ENCODE results near the gene CHERP. TPM values are rescaled to one million over a fixed set of nuclear protein-coding genes. Genes with fewer than 3 reads are reported as not detected.

CHERP gene
- total and polyA plus RNA-seq, 2 donors, result 2.5 to 25.4 TPM

DNA sequence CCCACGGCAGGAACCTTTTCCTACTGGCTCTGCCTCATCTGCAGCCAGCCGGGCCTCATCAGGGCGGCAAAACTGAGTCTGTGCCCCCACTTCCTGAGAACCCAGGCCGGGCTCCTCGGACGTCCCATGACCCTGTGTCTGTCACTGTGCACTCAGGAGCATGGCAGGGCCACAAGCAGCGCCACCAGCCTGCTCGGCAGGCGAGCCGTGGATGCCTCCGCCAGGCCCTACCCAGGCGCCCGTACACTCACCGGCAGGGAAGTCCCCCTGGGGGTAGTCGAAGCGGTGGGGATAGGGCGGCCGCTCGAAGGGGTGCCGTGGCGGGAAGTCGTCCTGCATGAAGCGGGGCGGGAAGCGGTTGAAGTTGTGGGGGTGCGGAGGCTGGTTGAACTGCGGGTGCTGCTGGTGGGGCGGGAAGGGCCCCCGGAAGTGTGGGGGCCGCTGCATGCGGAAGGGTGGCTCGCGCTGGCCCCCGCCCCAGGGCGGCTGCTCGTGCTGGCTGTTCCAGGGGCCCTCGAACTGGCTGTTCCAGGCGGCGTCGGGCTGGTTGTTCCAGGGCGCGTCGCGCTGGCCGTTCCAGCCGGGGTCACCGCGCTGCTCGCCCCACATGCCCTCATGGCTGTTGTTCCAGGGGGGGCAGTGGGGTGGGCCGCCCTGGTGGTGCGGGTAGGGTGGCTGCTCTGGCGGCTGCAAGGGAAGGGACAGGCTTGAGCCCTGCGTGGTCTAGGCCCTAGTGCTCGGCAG lies 17.1 kb downstream of the CHERP start:
- no peaks in the 10 kb centered on the region for H3K4me1 ChIP-seq (ENCODE audit: control insufficient read depth in 2 of 2, insufficient read depth in 2 of 2, low read length in 2 of 2)
- H3K4me3 ChIP-seq (ENCODE audit: low read length in 2 of 2), result no peak overlapping the region
- no peak for DNase-seq (ENCODE audit: low read depth in 6 of 9, low spot score in 9 of 9)
- H3K27me3 ChIP-seq (ENCODE audit: control insufficient read depth in 2 of 2, insufficient read depth in 1 of 2, low read length in 1 of 2), result no peaks in the 10 kb centered on the region
- no peak overlapping the region for H3K27ac ChIP-seq (ENCODE audit: low read depth in 1 of 2, low read length in 1 of 2)
- H3K36me3 ChIP-seq (ENCODE audit: control insufficient read depth in 2 of 2, insufficient read depth in 2 of 2, low read length in 1 of 2), result peaks cover 83 to 98% of the 10 kb centered on the region in 2 donors
- 98% methylated on average over 54 of the region's 54 CpGs for WGBS
- H3K9me3 ChIP-seq (ENCODE audit: control insufficient read depth in 2 of 2, insufficient read depth in 1 of 2, low read length in 1 of 2), result peaks cover 0 to 1% of the 10 kb centered on the region in 2 donors

DNA sequence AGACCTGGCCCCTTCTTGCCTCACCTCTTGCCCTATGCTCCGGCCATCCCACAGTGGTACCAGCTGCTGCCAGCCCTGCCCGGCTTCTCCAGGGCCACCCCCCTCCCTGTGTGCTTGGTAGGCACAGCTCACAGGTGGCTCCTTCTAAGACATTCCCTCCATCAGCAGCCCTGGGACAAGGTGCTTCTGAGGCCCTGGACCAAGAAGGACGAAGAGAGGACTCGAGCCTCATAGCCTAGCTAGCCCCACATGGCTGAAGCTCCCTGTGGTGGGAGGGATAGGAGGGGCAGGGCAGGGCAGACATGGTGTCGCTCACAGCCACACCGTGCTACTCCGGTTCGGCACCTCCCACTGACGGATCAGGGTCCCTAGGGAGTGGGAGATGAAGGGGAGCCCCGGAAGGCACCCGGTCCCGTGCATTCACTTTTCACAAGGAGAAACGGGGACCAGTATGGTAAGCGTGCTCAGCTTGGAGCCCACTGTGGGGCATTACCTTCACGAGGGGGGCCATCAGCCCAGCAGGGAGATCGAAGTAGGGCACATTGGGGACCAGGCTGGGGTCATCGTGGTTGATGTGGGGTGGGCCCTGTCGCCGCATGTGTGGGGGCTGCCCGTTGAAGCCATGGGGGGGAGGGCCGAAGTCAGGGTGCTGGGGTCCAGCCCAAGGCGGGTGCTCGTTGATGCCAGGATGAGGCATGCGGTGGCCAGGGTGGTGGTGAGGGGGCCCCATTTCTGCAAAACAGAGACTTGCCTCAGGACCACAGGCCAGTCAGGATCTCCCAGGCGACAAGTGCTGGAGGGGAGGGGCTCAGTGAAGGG lies 19.5 kb downstream of the CHERP start:
- no peak overlapping the region for H3K4me3 ChIP-seq (ENCODE audit: low read length in 2 of 2)
- H3K9me3 ChIP-seq (ENCODE audit: control insufficient read depth in 2 of 2, insufficient read depth in 1 of 2, low read length in 1 of 2), result no peaks in the 10 kb centered on the region
- H3K27ac ChIP-seq (ENCODE audit: low read depth in 1 of 2, low read length in 1 of 2), result no peak overlapping the region
- peaks cover 87 to 99% of the 10 kb centered on the region in 2 donors for H3K36me3 ChIP-seq (ENCODE audit: control insufficient read depth in 2 of 2, insufficient read depth in 2 of 2, low read length in 1 of 2)
- H3K27me3 ChIP-seq (ENCODE audit: control insufficient read depth in 2 of 2, insufficient read depth in 1 of 2, low read length in 1 of 2), result no peaks in the 10 kb centered on the region
- H3K4me1 ChIP-seq (ENCODE audit: control insufficient read depth in 2 of 2, insufficient read depth in 2 of 2, low read length in 2 of 2), result no peaks in the 10 kb centered on the region
- no peak for DNase-seq (ENCODE audit: low read depth in 6 of 9, low spot score in 9 of 9)
- 98% methylated on average over 25 of the region's 25 CpGs for WGBS

DNA sequence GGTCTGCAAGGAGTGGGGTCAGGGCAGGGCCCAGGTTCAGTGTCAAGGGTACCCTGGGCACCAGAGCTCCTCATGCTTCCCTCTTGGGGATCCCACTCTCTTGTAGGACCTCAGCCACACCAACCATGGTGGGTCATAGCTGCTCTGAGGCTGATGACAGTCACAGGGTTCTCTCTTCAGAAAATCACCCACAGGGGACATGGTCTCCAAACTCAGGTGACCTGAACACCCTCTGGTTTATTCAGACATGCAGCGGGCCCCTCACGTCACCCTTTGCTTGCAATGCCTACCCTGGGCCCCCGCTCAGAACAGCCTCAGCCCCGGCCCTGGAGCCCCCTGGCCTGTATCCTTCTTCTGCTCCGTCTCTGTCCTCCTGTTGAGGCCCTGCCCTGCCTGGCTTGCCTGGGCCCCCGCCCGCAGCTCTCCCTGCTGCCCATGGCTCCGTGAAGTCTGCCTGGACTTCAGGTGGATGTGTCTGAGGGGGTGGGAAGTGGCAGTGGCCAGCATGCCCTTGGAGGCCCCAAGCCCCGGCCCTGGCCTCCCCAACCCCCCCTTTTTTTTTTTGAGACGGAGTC lies 20.4 kb downstream of the CHERP start:
- no peaks in the 10 kb centered on the region for H3K27me3 ChIP-seq (ENCODE audit: control insufficient read depth in 2 of 2, insufficient read depth in 1 of 2, low read length in 1 of 2)
- no peak for DNase-seq (ENCODE audit: low read depth in 6 of 9, low spot score in 9 of 9)
- 97% methylated on average over 10 of the region's 10 CpGs for WGBS

DNA sequence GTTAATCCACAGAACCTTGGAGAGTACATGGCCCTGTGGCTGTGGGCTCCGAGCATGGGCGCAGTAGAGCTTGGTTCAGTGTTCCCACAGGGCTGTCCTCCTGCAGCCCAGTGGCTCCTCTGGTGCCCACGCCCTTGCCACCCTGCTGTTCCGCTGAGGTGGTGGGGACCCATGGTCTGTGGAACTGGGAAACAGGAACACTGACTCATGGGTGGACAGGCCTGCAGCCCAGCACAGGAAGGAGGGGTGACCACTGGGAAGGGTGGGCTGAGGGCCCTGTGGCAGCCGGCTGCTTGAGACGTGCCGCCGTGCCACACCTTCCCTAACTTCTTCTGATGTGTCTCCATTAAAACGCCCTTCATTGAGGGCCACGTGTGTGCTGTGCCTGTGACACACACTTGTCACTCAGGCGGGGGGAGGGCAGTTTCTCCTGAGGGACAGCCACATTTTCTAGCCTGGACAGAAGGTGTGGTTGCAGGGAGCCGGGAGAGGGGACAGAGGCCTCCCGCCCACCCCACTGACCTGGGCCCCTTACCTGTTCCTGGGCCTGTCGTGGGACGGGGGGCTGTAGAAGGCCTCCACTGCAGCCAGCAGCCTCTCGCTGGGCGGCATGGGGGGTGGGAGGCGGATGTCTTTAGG lies 21.1 kb downstream of the CHERP start:
- 98% methylated on average over 18 of the region's 18 CpGs for WGBS
- Histone ChIP-seq H3K27ac (ENCODE audit: low read depth in 1 of 2, low read length in 1 of 2) (no peak overlapping the region), H3K36me3 (ENCODE audit: control insufficient read depth in 2 of 2, insufficient read depth in 2 of 2, low read length in 1 of 2) (peaks cover 83 to 90% of the 10 kb centered on the region in 2 donors), H3K9me3 (ENCODE audit: control insufficient read depth in 2 of 2, insufficient read depth in 1 of 2, low read length in 1 of 2) (no peaks in the 10 kb centered on the region), H3K4me1 (ENCODE audit: control insufficient read depth in 2 of 2, insufficient read depth in 2 of 2, low read length in 2 of 2) (peaks cover 0 to 3% of the 10 kb centered on the region in 2 donors), H3K27me3 (ENCODE audit: control insufficient read depth in 2 of 2, insufficient read depth in 1 of 2, low read length in 1 of 2) (no peaks in the 10 kb centered on the region), H3K4me3 (ENCODE audit: low read length in 2 of 2) (no peak overlapping the region)
- DNase-seq (ENCODE audit: low read depth in 6 of 9, low spot score in 9 of 9), result no peak

More for the DNA sequence above, 20.4 kb downstream of the CHERP start:
- no peak overlapping the region for H3K4me3 ChIP-seq (ENCODE audit: low read length in 2 of 2)
- H3K9me3 ChIP-seq (ENCODE audit: control insufficient read depth in 2 of 2, insufficient read depth in 1 of 2, low read length in 1 of 2), result no peaks in the 10 kb centered on the region
- peaks cover 0 to 3% of the 10 kb centered on the region in 2 donors for H3K4me1 ChIP-seq (ENCODE audit: control insufficient read depth in 2 of 2, insufficient read depth in 2 of 2, low read length in 2 of 2)
- peaks cover 87 to 97% of the 10 kb centered on the region in 2 donors for H3K36me3 ChIP-seq (ENCODE audit: control insufficient read depth in 2 of 2, insufficient read depth in 2 of 2, low read length in 1 of 2)
- H3K27ac ChIP-seq (ENCODE audit: low read depth in 1 of 2, low read length in 1 of 2), result no peak overlapping the region

DNA sequence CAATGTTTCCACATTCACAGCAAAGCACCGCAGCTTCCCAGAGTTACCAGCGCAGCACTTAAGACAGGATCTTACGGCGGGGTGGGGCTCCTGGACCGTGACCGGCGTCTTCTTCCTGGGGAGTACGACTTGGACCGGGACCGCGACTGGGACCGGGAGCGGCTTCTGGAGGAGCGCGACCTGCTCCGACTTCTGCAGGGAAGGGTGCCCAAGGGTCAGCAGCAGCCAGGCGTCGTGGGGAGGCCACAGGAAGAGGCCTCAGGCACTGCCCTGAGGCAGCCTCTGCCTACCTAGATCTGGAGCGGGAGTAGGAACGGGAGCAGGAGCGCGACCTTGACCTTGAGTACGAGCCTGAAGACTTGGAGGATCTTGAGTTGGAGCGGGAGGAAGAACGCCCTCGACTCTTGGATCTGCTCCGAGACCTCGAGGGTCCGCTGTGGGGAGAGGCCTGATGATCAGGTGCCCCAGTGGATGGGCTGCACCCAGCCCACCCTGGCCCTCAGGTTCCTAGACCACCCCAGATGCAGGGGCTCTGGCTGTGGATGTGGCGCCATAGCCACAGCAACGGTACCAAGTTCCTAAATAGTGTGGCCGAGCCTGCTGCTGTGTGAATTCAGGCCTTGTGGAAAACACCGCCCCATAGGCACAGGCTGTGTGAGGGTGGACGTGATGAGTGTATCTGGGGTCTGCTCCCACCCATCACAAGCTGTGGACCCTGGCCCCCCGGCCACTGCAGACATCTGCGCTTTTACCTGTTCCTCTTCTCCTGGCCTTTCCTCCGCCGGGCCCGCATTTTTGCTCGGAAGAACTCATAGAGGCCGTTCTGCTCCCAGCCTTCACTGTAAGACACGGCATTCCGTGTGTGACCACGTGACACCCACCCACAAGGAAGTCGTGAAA lies 21.9 kb downstream of the CHERP start:
- Histone ChIP-seq H3K36me3 (ENCODE audit: control insufficient read depth in 2 of 2, insufficient read depth in 2 of 2, low read length in 1 of 2) (peaks cover 75 to 82% of the 10 kb centered on the region in 2 donors), H3K27me3 (ENCODE audit: control insufficient read depth in 2 of 2, insufficient read depth in 1 of 2, low read length in 1 of 2) (no peaks in the 10 kb centered on the region), H3K4me3 (ENCODE audit: low read length in 2 of 2) (no peak overlapping the region), H3K4me1 (ENCODE audit: control insufficient read depth in 2 of 2, insufficient read depth in 2 of 2, low read length in 2 of 2) (peaks cover 0 to 3% of the 10 kb centered on the region in 2 donors), H3K9me3 (ENCODE audit: control insufficient read depth in 2 of 2, insufficient read depth in 1 of 2, low read length in 1 of 2) (no peaks in the 10 kb centered on the region), H3K27ac (ENCODE audit: low read depth in 1 of 2, low read length in 1 of 2) (no peak overlapping the region)
- DNase-seq (ENCODE audit: low read depth in 6 of 9, low spot score in 9 of 9), result no peak
- WGBS, result 98% methylated on average over 45 of the region's 45 CpGs

DNA sequence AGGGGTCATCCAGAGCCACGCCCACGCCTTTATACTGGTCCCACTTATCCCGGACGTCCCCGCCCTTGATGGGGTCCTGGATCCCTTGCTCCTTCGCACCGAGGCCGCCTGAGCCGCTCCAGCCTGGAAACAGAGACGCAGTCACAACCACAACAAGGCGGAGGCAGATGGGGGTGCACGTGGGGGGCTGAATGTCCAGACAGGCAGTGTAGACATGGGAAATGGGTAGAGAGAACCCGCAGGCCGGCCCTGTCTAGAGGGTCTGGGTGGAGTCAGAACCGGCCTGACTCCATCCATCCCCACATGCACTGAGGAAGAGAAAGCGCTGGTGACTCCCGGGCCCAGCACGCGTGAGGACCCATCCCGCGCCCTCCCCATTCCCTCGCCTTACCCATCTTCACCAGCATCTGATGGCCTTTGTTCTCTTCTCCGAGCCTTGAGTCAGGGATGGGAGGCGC lies 23.0 kb downstream of the CHERP start:
- 98% methylated on average over 24 of the region's 24 CpGs for WGBS
- no peak overlapping the region for H3K27ac ChIP-seq (ENCODE audit: low read depth in 1 of 2, low read length in 1 of 2)

DNA sequence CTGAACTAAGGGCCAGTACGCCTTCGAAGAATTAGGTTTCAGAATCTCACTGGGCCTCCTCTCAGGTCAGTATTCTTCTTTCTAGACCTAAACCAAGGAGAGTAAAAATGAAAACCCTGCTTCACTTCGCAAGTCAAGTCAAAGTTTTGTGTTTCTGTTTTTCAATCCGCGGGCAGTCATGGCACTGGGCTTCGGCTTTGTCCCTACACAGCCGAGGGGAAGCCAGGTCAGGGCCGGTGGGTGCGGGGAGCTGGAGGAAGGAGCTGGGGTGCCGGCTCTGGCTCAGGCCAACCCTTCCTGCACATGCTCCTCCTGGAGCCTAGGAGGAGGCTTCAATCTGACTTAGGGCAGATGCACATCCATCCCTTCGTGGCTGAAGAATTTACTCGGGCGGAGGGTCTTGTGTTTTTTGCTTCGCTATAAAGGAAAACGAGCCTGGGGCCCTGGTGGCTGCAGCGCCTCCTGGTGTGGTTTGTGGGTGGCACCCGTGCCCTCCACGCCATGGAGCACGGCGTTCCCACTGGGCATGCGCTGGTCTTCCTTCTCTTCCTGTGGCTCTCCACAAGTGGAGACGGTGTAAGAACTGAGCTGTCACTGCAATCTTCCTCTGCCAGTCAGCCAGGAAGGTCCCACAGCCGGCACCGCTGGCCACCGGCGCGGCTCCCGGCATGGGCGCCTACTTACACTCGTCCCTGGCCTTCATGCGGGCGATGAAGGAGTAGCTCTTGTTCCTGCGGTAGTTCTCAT lies 23.6 kb downstream of the CHERP start:
- WGBS, result 96% methylated on average over 33 of the region's 33 CpGs
- Histone ChIP-seq H3K4me3 (ENCODE audit: low read length in 2 of 2) (no peak overlapping the region), H3K36me3 (ENCODE audit: control insufficient read depth in 2 of 2, insufficient read depth in 2 of 2, low read length in 1 of 2) (peaks cover 71 to 72% of the 10 kb centered on the region in 2 donors), H3K27ac (ENCODE audit: low read depth in 1 of 2, low read length in 1 of 2) (no peak overlapping the region), H3K9me3 (ENCODE audit: control insufficient read depth in 2 of 2, insufficient read depth in 1 of 2, low read length in 1 of 2) (no peaks in the 10 kb centered on the region), H3K27me3 (ENCODE audit: control insufficient read depth in 2 of 2, insufficient read depth in 1 of 2, low read length in 1 of 2) (no peaks in the 10 kb centered on the region), H3K4me1 (ENCODE audit: control insufficient read depth in 2 of 2, insufficient read depth in 2 of 2, low read length in 2 of 2) (peaks cover 0 to 3% of the 10 kb centered on the region in 2 donors)
- no peak for DNase-seq (ENCODE audit: low read depth in 6 of 9, low spot score in 9 of 9)

More for the DNA sequence above, 23.0 kb downstream of the CHERP start:
- Histone ChIP-seq H3K36me3 (ENCODE audit: control insufficient read depth in 2 of 2, insufficient read depth in 2 of 2, low read length in 1 of 2) (peaks cover 73 to 77% of the 10 kb centered on the region in 2 donors), H3K4me1 (ENCODE audit: control insufficient read depth in 2 of 2, insufficient read depth in 2 of 2, low read length in 2 of 2) (peaks cover 0 to 3% of the 10 kb centered on the region in 2 donors), H3K9me3 (ENCODE audit: control insufficient read depth in 2 of 2, insufficient read depth in 1 of 2, low read length in 1 of 2) (no peaks in the 10 kb centered on the region), H3K4me3 (ENCODE audit: low read length in 2 of 2) (no peak overlapping the region), H3K27me3 (ENCODE audit: control insufficient read depth in 2 of 2, insufficient read depth in 1 of 2, low read length in 1 of 2) (no peaks in the 10 kb centered on the region)
- DNase-seq (ENCODE audit: low read depth in 6 of 9, low spot score in 9 of 9), result no peak

DNA sequence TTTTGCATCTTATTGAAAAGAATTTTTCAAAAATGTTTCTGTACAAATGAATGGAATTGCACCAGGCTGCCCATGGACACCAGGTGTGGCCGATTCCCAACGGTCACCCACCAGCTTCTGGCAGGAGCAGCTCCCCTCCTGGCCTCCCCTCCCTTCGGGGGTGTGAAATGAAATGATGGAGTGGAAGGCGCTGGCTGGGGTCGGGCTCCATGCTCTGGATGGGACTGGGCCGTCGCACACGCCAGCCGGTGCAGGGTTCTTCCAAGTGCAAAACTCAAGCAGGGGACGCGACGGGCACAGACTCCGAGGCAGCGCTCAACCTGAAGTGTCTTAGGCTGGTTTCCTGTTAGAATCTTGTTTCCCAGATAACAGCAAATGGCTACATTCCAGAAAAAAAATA lies 24.2 kb downstream of the CHERP start:
- Histone ChIP-seq H3K36me3 (ENCODE audit: control insufficient read depth in 2 of 2, insufficient read depth in 2 of 2, low read length in 1 of 2) (peaks cover 65 to 67% of the 10 kb centered on the region in 2 donors), H3K27me3 (ENCODE audit: control insufficient read depth in 2 of 2, insufficient read depth in 1 of 2, low read length in 1 of 2) (no peaks in the 10 kb centered on the region), H3K9me3 (ENCODE audit: control insufficient read depth in 2 of 2, insufficient read depth in 1 of 2, low read length in 1 of 2) (no peaks in the 10 kb centered on the region), H3K4me1 (ENCODE audit: control insufficient read depth in 2 of 2, insufficient read depth in 2 of 2, low read length in 2 of 2) (peaks cover 0 to 3% of the 10 kb centered on the region in 2 donors), H3K27ac (ENCODE audit: low read depth in 1 of 2, low read length in 1 of 2) (no peak overlapping the region), H3K4me3 (ENCODE audit: low read length in 2 of 2) (no peak overlapping the region)
- WGBS, result 98% methylated on average over 14 of the region's 14 CpGs
- DNase-seq (ENCODE audit: low read depth in 6 of 9, low spot score in 9 of 9), result no peak
